C4-2B (cell line): ENCODE measurements around the gene CSH2.

Experiments
- CTCF ChIP-seq: fragments of 450-650 bp; conservative IDR thresholded peaks from 2 replicates; pipeline ENCODE4 v1.5.1; 2017; ENCODE audit warnings: mild to moderate bottlenecking
- ZFX ChIP-seq: fragments of 450-650 bp; IDR thresholded peaks from 2 replicates; pipeline ENCODE4 v1.6.1; 2017

GRCh38 chr17:63828936-63829335 lies 44.5 kb downstream of the CSH2 start:
- TF ChIP-seq CTCF (no peak), ZFX (no peak)
